GM18861 (cell line): ENCODE measurements around the gene MLANA.

ENCODE experiments used
- ATAC-seq: cut with Tn5 transposase; IDR thresholded peaks from one replicate; pipeline ENCODE4 v1.9.1; 2021; ENCODE audit not compliant: unreplicated experiment

MLANA gene

DNA sequence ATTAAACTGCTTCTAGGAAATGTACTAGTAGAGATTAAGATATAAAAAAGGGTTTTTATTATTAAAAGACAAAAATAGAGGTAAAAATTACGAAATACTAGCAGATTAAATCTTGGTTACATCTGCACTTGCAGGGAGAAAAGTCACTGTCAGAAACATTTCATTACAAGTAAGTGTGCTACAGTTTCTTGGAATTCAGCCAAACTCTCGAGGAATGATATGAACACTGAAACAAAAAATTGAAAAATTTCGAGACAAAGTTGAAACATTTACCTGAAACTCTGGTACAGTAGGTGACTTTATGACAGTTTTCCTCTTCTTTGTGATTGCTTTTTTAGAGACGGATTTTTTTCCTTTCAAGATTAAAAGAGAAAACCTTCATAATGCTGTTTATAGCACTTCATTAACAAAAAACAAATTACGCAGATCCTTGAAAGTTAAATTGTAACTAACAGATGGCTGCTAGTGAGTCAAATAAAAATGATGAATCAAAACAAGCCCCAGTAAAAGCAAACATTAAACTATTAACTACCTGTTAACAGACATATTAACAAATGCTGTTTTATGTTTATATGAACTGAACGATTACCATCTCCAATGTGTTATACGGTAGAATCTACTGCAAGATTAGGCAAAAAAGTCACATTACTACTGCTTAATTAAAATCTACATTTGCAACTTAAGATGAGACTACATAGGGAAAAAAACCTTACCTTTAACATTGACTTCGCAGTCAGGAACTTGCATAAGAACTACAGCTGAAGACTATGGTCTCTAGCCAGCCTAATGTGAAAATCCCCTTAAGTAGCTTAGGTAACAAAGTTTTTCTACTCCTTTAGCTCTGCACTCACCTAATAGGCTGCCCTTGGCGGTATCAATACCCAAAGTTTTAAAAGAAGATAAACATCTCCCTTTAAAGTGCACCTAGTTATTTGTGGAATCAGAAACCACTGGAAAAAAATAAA lies 63.3 kb downstream of the MLANA start:
- ATAC-seq = no peak

DNA sequence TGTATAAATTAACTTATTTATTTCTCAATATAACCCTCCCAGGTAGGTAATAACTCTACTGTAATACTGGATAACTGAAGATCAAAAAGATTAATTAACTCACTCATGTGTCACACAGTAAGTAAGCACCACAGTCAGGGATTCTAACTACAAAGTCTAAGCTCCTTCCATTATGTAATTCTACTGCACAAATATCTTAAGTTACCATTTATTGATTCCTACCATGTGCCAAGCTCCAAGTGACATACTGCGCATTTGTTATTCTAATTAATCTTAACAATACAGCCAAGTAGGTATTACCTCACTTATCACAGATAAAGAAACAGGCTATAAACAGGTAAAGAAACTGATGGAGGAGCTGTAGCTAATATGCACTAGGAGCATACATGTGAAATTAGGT lies 66.5 kb downstream of the MLANA start:
- no peak for ATAC-seq

DNA sequence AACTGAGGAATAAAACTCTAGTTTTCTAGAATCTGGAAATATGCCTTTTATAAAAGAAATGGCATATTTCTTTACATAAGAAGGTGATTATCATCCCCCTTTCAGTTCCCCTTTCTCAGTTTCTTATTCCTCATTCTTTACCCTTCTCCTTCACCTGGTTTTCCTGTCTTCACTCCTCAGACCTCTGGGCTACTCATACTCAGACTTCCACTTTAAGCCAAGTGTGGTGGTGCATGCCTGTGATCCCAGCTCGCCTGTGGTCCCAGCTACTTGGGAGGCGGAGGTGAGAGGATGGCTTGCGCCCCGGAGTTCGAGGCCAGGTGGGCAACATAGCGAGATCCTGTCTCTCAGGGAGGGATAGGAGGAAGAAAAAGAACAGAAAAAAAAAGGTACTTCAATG lies 67.6 kb downstream of the MLANA start:
- ATAC-seq = no peak
